HUES6 (cell line): ENCODE results near the gene HOXB8.

Experiments used
- H3K27ac ChIP-seq: 2 replicates; pipeline ENCODE4 v1.7.0; 2013; ENCODE audit warnings: low read depth, mild to moderate bottlenecking, low read length, inconsistent platforms
- H3K27me3 ChIP-seq: 2 replicates; pipeline ENCODE4 v1.6.1; 2013; ENCODE audit warnings: low read length; ENCODE audit not compliant: control insufficient read depth, insufficient read depth
- H3K36me3 ChIP-seq: 2 replicates; pipeline ENCODE4 v1.6.1; 2013; ENCODE audit warnings: low read length; ENCODE audit not compliant: control insufficient read depth, insufficient read depth
- H3K4me1 ChIP-seq: 2 replicates; pipeline ENCODE4 v1.6.1; 2013; ENCODE audit warnings: low read length; ENCODE audit not compliant: control insufficient read depth, insufficient read depth
- H3K4me3 ChIP-seq: 2 replicates; pipeline ENCODE4 v1.5.1; 2013; ENCODE audit warnings: low read depth, low read length
- H3K9ac ChIP-seq: one replicate; pipeline ENCODE4 v1.6.1; 2013; ENCODE audit warnings: mild to moderate bottlenecking, low read length
- H3K9me3 ChIP-seq: 2 replicates; pipeline ENCODE4 v1.6.1; 2013; ENCODE audit warnings: low read depth, low read length; ENCODE audit not compliant: control insufficient read depth, insufficient read depth

Gene HOXB8

DNA sequence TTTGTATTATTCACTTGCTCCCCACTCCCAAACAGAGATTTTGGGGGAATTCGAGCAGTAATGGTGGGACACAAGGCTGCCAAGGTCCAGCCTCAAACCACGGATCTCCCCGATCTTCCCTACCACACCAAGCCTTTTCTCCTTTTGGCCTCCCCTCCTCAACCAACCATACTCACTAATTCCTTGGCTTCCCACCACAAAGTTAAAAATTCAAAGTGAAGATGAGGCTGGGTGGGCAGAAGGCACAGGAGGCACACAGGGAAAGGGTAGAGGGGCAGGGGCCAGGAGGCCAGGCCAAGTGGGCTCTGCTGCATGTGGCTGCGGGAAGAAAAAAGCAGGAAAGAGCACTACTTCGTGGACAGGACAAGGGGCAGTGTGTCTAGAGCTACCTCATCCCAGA lies 52.2 kb downstream of the HOXB8 start:
- Histone ChIP-seq H3K4me1 (peaks cover 68% of the 10 kb centered on the region), H3K27ac (no peak overlapping the region; the same call in 1 of the 2 replicates), H3K9ac (no peak overlapping the region), H3K9me3 (0 out of 2 replicates have a peak, but pooled peaks cover 2% of the 10 kb centered on the region), H3K4me3 (no peak overlapping the region; the same call in 1 of the 2 replicates), H3K27me3 (peaks cover 100% of the 10 kb centered on the region), H3K36me3 (no peaks in the 10 kb centered on the region)
